Panc1 (cell line): ENCODE data around the gene TANC1. TPM values are rescaled to one million over a fixed set of nuclear protein-coding genes. Genes with fewer than 3 reads are reported as not detected.

Experiments used
- ATAC-seq: fragments of 200-7000 bp; cut with Tn5 transposase; 2 replicates; pipeline ENCODE4 v1.9.1; 2020; ENCODE audit warnings: mild to moderate bottlenecking, moderate library complexity
- BruUV-seq: library from RNA; stranded (reverse); fragments of 400-500 nt; replicated peaks from 2 replicates; lab custom pipeline; 2021; lab: Mats Ljungman, UMichigan
- CTCF ChIA-PET: fragments of 300-600 bp; sonication (Branson Sonifier 250); formaldehyde crosslinking; loops from one replicate; lab custom pipeline; 2022; ENCODE audit warnings: antibody characterized with exemption; lab: Charles Lee
- POLR2A ChIA-PET: fragments of 300-600 bp; sonication (Branson Sonifier 250); formaldehyde crosslinking; loops from one replicate; lab custom pipeline; 2022; ENCODE audit warnings: antibody characterized with exemption; lab: Charles Lee
- DNase-seq: peaks from one replicate; pipeline ENCODE4 v3.0.0-alpha.2; 2010; ENCODE audit warnings: low read depth, low spot score
- H3K27ac ChIP-seq: 2 replicates; pipeline ENCODE4 v1.5.1; 2011; ENCODE audit warnings: mild to moderate bottlenecking, low read length, inconsistent platforms
- H3K27me3 ChIP-seq: fragments of 200-500 bp; sonication (Bioruptor generic); 2 replicates; pipeline ENCODE4 v1.6.0; 2014; ENCODE audit warnings: low read length, inconsistent platforms; ENCODE audit not compliant: control insufficient read depth, insufficient read depth
- H3K36me3 ChIP-seq: fragments of 200-500 bp; sonication (Bioruptor generic); 2 replicates; pipeline ENCODE4 v1.5.1; 2014; ENCODE audit warnings: inconsistent platforms, mild to moderate bottlenecking, low read length, moderate library complexity; ENCODE audit not compliant: control insufficient read depth, insufficient read depth
- H3K4me1 ChIP-seq: 2 replicates; pipeline ENCODE4 v1.5.1; 2011; ENCODE audit warnings: inconsistent platforms, mild to moderate bottlenecking, low read length, moderate library complexity; ENCODE audit not compliant: control insufficient read depth, insufficient read depth
- H3K4me3 ChIP-seq, 2 experiments: 2 replicates each; pipeline ENCODE4 v1.5.1; 2011 to 2012; ENCODE audit warnings: low read depth in 2 of 2, low read length in 2 of 2, mild to moderate bottlenecking in 2 of 2, inconsistent platforms in 1 of 2, moderate library complexity in 1 of 2
- H3K9me3 ChIP-seq: fragments of 200-500 bp; sonication (Bioruptor generic); 2 replicates; pipeline ENCODE4 v1.5.1; 2014; ENCODE audit warnings: low read depth, mild to moderate bottlenecking, inconsistent platforms, low read length, moderate library complexity; ENCODE audit not compliant: control insufficient read depth, insufficient read depth
- CTCF ChIP-seq: fragments of 450-650 bp; IDR thresholded peaks from 2 replicates; pipeline ENCODE4 v1.5.1; 2017; ENCODE audit warnings: mild to moderate bottlenecking
- POLR2AphosphoS5 ChIP-seq: IDR thresholded peaks from 2 replicates; pipeline ENCODE4 v1.6.1; 2012; ENCODE audit warnings: mild to moderate bottlenecking, low read depth, low read length, moderate library complexity
- REST ChIP-seq, 2 experiments: IDR thresholded peaks; 2 replicates each; pipeline ENCODE4 v1.6.1; 2011 to 2012; ENCODE audit warnings: low read depth in 2 of 2, control low read depth in 1 of 2, low read length in 1 of 2, mild to moderate bottlenecking in 1 of 2, moderate library complexity in 1 of 2; ENCODE audit not compliant: insufficient read depth in 1 of 2
- SIN3A ChIP-seq: IDR thresholded peaks from 2 replicates; pipeline ENCODE4 v1.6.1; 2012; ENCODE audit warnings: low read depth, mild to moderate bottlenecking, low read length, moderate library complexity, borderline replicate concordance; ENCODE audit not compliant: insufficient read depth
- TCF7L2 ChIP-seq: IDR thresholded peaks from 2 replicates; pipeline ENCODE4 v1.6.1; 2011; ENCODE audit warnings: mild to moderate bottlenecking, low read depth, low read length, inconsistent platforms
- in situ Hi-C: cut with HindIII; loops from 2 replicates; pipeline ENCODE4 v1.10.0; 2016; ENCODE audit warnings: low sequenced_read_pairs, low pct_unique_long_range_greater_than_20kb
- intact Hi-C: fragments of 100-400 bp; cut with micrococcal nuclease; formaldehyde crosslinking; loops from one replicate; pipeline ENCODE4 v1.10.0; 2022; ENCODE audit not compliant: unreplicated experiment
- total RNA-seq: library from RNA; stranded (reverse); gene quantifications from one replicate; pipeline ENCODE4 v1.2.1, GENCODE V29; 2021; ENCODE audit not compliant: unreplicated experiment

Gene TANC1
- total RNA-seq, 1 experiment from 2014 or later, result 44.3 TPM

- ChIA-PET CTCF (no interaction called here), POLR2A (interaction anchor here (0.5 kb wide), 1 partner anchor 33 kb away, joined by 5 read pairs; no protein-coding TSS in a partner anchor)
- Histone ChIP-seq H3K27me3 (no peaks in the 10 kb centered on the region), H3K36me3 (no peaks in the 10 kb centered on the region; the same call in none of the 2 replicates), H3K27ac (no peak overlapping the region), H3K4me3 (no peak overlapping the region), H3K9me3 (no peaks in the 10 kb centered on the region), H3K4me1 (no peaks in the 10 kb centered on the region)
- no TSS peak for BruUV-seq
- no peak for ATAC-seq
- no peak for TF ChIP-seq REST (IDR thresholded peaks at IDR 0.05; ENCODE audit: insufficient read depth in 1 of 2, low read depth in 2 of 2, low read length in 1 of 2)
- no peak for TF ChIP-seq SIN3A
- no peak for TF ChIP-seq TCF7L2
- TF ChIP-seq CTCF, result no peak
- no peak for TF ChIP-seq POLR2AphosphoS5
- intact Hi-C loops (no loop called here), in situ Hi-C loops (no loop called here)
- DNase-seq, result no peak
Measured at GRCh38 chr2:159175927-159176326, 207.5 kb downstream of the TANC1 start.

GRCh38 chr2:159176555-159176954 lies 208.1 kb downstream of the TANC1 start:
- Histone ChIP-seq H3K27me3 (no peaks in the 10 kb centered on the region), H3K9me3 (no peaks in the 10 kb centered on the region), H3K27ac (no peak overlapping the region), H3K4me3 (no peak overlapping the region), H3K36me3 (no peaks in the 10 kb centered on the region; the same call in none of the 2 replicates), H3K4me1 (no peaks in the 10 kb centered on the region)
- no peak for TF ChIP-seq SIN3A
- no peak for TF ChIP-seq REST (IDR thresholded peaks at IDR 0.05; ENCODE audit: insufficient read depth in 1 of 2, low read depth in 2 of 2, low read length in 1 of 2)
- TF ChIP-seq CTCF, result no peak
- no peak for TF ChIP-seq TCF7L2
- TF ChIP-seq POLR2AphosphoS5, result no peak
- ChIA-PET POLR2A (interaction anchor here (0.5 to 0.6 kb wide), 2 partner anchors 23 to 34 kb away, joined by 5 read pairs; no protein-coding TSS in a partner anchor), CTCF (interaction anchor here (0.7 kb wide), 2 partner anchors 10 to 821 kb away, joined by 4 to 6 read pairs; no protein-coding TSS in a partner anchor)
- DNase-seq, result no peak
- intact Hi-C loops, result no loop called here
- in situ Hi-C loops, result no loop called here
- BruUV-seq, result no TSS peak
- ATAC-seq, result no peak
